HL-60/S4 treated with phorbol 12-myristate 13-acetate at 8.2 ng/mL for 4 days and 3 days (cell line): ENCODE data around the gene ATG13.

Experiments used
- in situ Hi-C: fragments of 300-500 bp; cut with MboI; formaldehyde crosslinking; loops from 2 replicates; pipeline ENCODE4 v1.15.0; 2022; ENCODE audit warnings: low sequenced_read_pairs

Gene ATG13

GRCh38 chr11:46722566-46723358 lies 105.4 kb downstream of the ATG13 start:
- in situ Hi-C loops: no loop called here

GRCh38 chr11:46723359-46723680 lies 106.0 kb downstream of the ATG13 start:
- in situ Hi-C loops: no loop called here

- in situ Hi-C loops: no loop called here
Observed at GRCh38 chr11:46724088-46724487, 106.7 kb downstream of the ATG13 start.
